IMR-90 (cell line): ENCODE results near the gene PAN3. TPM values are rescaled to one million over a fixed set of nuclear protein-coding genes. Genes with fewer than 3 reads are reported as not detected.

Experiments used
- ATAC-seq: fragments of 200-7000 bp; cut with Tn5 transposase; 2 replicates; pipeline ENCODE4 v1.9.1; 2020; ENCODE audit warnings: low read depth, mild to moderate bottlenecking, moderate library complexity
- BruUV-seq: library from RNA; stranded (reverse); fragments of 400-500 nt; replicated peaks from 2 replicates; lab custom pipeline; 2021; lab: Mats Ljungman, UMichigan
- CTCF ChIA-PET: fragments of 300-600 bp; formaldehyde crosslinking; extraction: SDS; loops from one replicate; lab custom pipeline; 2021; ENCODE audit warnings: antibody characterized with exemption; lab: Yijun Ruan, JAX
- POLR2A ChIA-PET: fragments of 300-600 bp; sonication (Branson Sonifier 250); formaldehyde crosslinking; loops from one replicate; lab custom pipeline; 2022; ENCODE audit warnings: antibody characterized with exemption; ENCODE audit not compliant: unreplicated experiment; lab: Charles Lee
- DNase-seq: peaks from one replicate; pipeline ENCODE4 v3.0.0; 2013
- H2AFZ ChIP-seq: replicated peaks from 2 replicates; pipeline ENCODE3; 2013; ENCODE audit warnings: low read length, mild to moderate bottlenecking; ENCODE audit not compliant: poor library complexity
- H2AK5ac ChIP-seq: 2 replicates; pipeline ENCODE4 v1.6.1; 2013; ENCODE audit warnings: low read depth, low read length, inconsistent platforms
- H2AK9ac ChIP-seq: replicated peaks from 2 replicates; pipeline ENCODE3; 2013; ENCODE audit warnings: mild to moderate bottlenecking, low read depth, low read length, moderate library complexity; ENCODE audit not compliant: poor library complexity
- H2BK120ac ChIP-seq: 2 replicates; pipeline ENCODE4 v1.6.1; 2013; ENCODE audit warnings: low read depth, low read length, inconsistent platforms
- H2BK15ac ChIP-seq: 3 replicates; pipeline ENCODE4 v1.6.1; 2013; ENCODE audit warnings: low read depth, low read length, inconsistent platforms
- H2BK20ac ChIP-seq: 2 replicates; pipeline ENCODE4 v1.6.1; 2013; ENCODE audit warnings: low read depth, mild to moderate bottlenecking, inconsistent platforms, low read length, moderate library complexity
- H2BK5ac ChIP-seq: 2 replicates; pipeline ENCODE4 v1.6.1; 2013; ENCODE audit warnings: mild to moderate bottlenecking, low read depth, low read length, inconsistent platforms; ENCODE audit not compliant: poor library complexity, severe bottlenecking
- H3K14ac ChIP-seq: replicated peaks from 2 replicates; pipeline ENCODE4 v1.6.1; 2013; ENCODE audit warnings: low read depth, low read length, inconsistent platforms
- H3K18ac ChIP-seq: 2 replicates; pipeline ENCODE4 v1.6.1; 2013; ENCODE audit warnings: low read depth, low read length, control low read depth
- H3K23ac ChIP-seq: 2 replicates; pipeline ENCODE4 v1.6.1; 2013; ENCODE audit warnings: low read depth, low read length, inconsistent platforms
- H3K27ac ChIP-seq: 2 replicates; pipeline ENCODE4 v1.5.1; 2013; ENCODE audit warnings: mild to moderate bottlenecking, control low read depth, low read length; ENCODE audit not compliant: insufficient read depth
- H3K27me3 ChIP-seq: 2 replicates; pipeline ENCODE4 v1.6.1; 2013; ENCODE audit warnings: low read length; ENCODE audit not compliant: control insufficient read depth, insufficient read depth
- H3K36me3 ChIP-seq: 2 replicates; pipeline ENCODE4 v1.6.1; 2013; ENCODE audit warnings: low read length, mixed read lengths; ENCODE audit not compliant: control insufficient read depth, insufficient read depth
- H3K4ac ChIP-seq: 2 replicates; pipeline ENCODE4 v1.6.1; 2013; ENCODE audit warnings: low read depth, low read length, inconsistent platforms
- H3K4me1 ChIP-seq: 2 replicates; pipeline ENCODE4 v1.6.1; 2013; ENCODE audit warnings: low read length, mixed read lengths; ENCODE audit not compliant: control insufficient read depth, insufficient read depth
- H3K4me2 ChIP-seq: 2 replicates; pipeline ENCODE4 v1.6.1; 2013; ENCODE audit warnings: low read depth, mild to moderate bottlenecking, control low read depth, low read length, moderate library complexity
- H3K4me3 ChIP-seq: 2 replicates; pipeline ENCODE4 v1.5.1; 2013; ENCODE audit warnings: low read depth, mild to moderate bottlenecking, control low read depth, low read length, moderate library complexity; ENCODE audit not compliant: insufficient read depth
- H3K56ac ChIP-seq: 2 replicates; pipeline ENCODE4 v1.6.1; 2013; ENCODE audit warnings: low read length, inconsistent platforms; ENCODE audit not compliant: insufficient read depth; ENCODE audit errors: extremely low read depth
- H3K79me1 ChIP-seq, 2 experiments: 2 replicates each; pipeline ENCODE4 v1.6.1; 2013; ENCODE audit warnings: low read length in 2 of 2, inconsistent platforms in 1 of 2, low read depth in 1 of 2
- H3K9ac ChIP-seq: 2 replicates; pipeline ENCODE4 v1.6.1; 2013; ENCODE audit warnings: low read depth, low read length, control low read depth
- H3K9me1 ChIP-seq: 2 replicates; pipeline ENCODE4 v1.6.1; 2013; ENCODE audit warnings: low read length, inconsistent platforms; ENCODE audit not compliant: insufficient read depth
- H3K9me3 ChIP-seq: 2 replicates; pipeline ENCODE4 v1.6.1; 2013; ENCODE audit warnings: low read length; ENCODE audit not compliant: control insufficient read depth, insufficient read depth
- H4K20me1 ChIP-seq: 2 replicates; pipeline ENCODE4 v1.6.1; 2013; ENCODE audit warnings: low read length, inconsistent platforms; ENCODE audit not compliant: insufficient read depth
- H4K5ac ChIP-seq: 2 replicates; pipeline ENCODE4 v1.6.1; 2013; ENCODE audit warnings: mild to moderate bottlenecking, low read depth, low read length, control low read depth
- H4K8ac ChIP-seq, 2 experiments: 2 replicates each; pipeline ENCODE4 v1.6.1; 2013; ENCODE audit warnings: low read depth in 2 of 2, low read length in 2 of 2, control low read depth in 1 of 2, inconsistent platforms in 1 of 2
- H4K91ac ChIP-seq: 2 replicates; pipeline ENCODE4 v1.6.1; 2013; ENCODE audit warnings: low read depth, low read length, inconsistent platforms; ENCODE audit not compliant: insufficient read depth
- MAFK ChIP-seq: IDR thresholded peaks from 2 replicates; pipeline ENCODE4 v1.6.1; 2012; ENCODE audit warnings: low read depth, low read length, improper control_type of control experiment
- RAD21 ChIP-seq: IDR thresholded peaks from 2 replicates; pipeline ENCODE4 v1.6.1; 2012; ENCODE audit warnings: low read length, improper control_type of control experiment
- RCOR1 ChIP-seq: IDR thresholded peaks from 2 replicates; pipeline ENCODE4 v1.6.1; 2012; ENCODE audit warnings: mild to moderate bottlenecking, low read length, improper control_type of control experiment; ENCODE audit not compliant: insufficient replicate concordance
- RFX5 ChIP-seq: IDR thresholded peaks from 2 replicates; pipeline ENCODE4 v1.8.0; 2012; ENCODE audit warnings: low read depth, mild to moderate bottlenecking, low read length, moderate library complexity
- SMC3 ChIP-seq: fragments of 150-350 bp; IDR thresholded peaks from 2 replicates; pipeline ENCODE4 v1.6.1; 2016; ENCODE audit warnings: low read depth, mild to moderate bottlenecking, antibody characterized with exemption, low read length, moderate library complexity
- WGBS, 2 experiments: methylation state at CpG; one replicate each; pipeline versions ENCODE4 v1.1.5 to v1.1.7; 2013; ENCODE audit warnings: missing lambda C conversion rate in 2 of 2; ENCODE audit not compliant: insufficient read length in 1 of 2; ENCODE audit errors: extremely low coverage in 2 of 2; 5-methylcytosine and 5-hydroxymethylcytosine counted together
- dilution Hi-C: fragments of 300-500 bp; cut with HindIII; formaldehyde crosslinking; loops from one replicate; pipeline ENCODE4 v1.14.3; 2018; ENCODE audit warnings: low sequenced_read_pairs; ENCODE audit not compliant: unreplicated experiment
- in situ Hi-C: fragments of 300-500 bp; cut with MboI; formaldehyde crosslinking; loops from 3 replicates; pipeline ENCODE4 v1.14.3; 2019; ENCODE audit warnings: low sequenced_read_pairs, inconsistent platforms, mixed read lengths
- intact Hi-C: fragments of 100-400 bp; cut with micrococcal nuclease; formaldehyde crosslinking; loops from 2 replicates; pipeline ENCODE4 v1.10.0; 2022
- polyA plus RNA-seq, 3 experiments: library from polyadenylated mRNA; depleted of rRNA; stranded (reverse); fragments of >200 nt; gene quantifications; 2 replicates each; pipeline ENCODE4 v1.2.3, GENCODE V29; 2012; ENCODE audit warnings: low replicate concordance in 1 of 3
- total RNA-seq: library from RNA; depleted of rRNA; stranded (reverse); fragments of >200 nt; gene quantifications from 2 replicates; pipeline ENCODE4 v1.2.3, GENCODE V29; 2012
- TF ChIP-seq, protein P1 (sequence below): conservative IDR thresholded peaks from 2 replicates; pipeline ENCODE4 v1.5.1; 2012; ENCODE audit warnings: mild to moderate bottlenecking, low read depth, low read length, improper control_type of control experiment

PAN3 gene
- total and polyA plus RNA-seq, 2 of the 4 experiments (the other 2 are of a cell fraction), result 6.6 to 15.1 TPM

- no peak overlapping the region for H4K91ac ChIP-seq
- H2BK15ac ChIP-seq, result no peak overlapping the region
- no peak overlapping the region for H3K14ac ChIP-seq
- no peak overlapping the region for H2AK5ac ChIP-seq
- no peak overlapping the region for H2BK5ac ChIP-seq
- POLR2A ChIA-PET, result no interaction called here
- CTCF ChIA-PET, result no interaction called here
- dilution Hi-C loops (no loop called here), intact Hi-C loops (no loop called here), in situ Hi-C loops (no loop called here)
- H3K9me1 ChIP-seq, result no peaks in the 10 kb centered on the region
- no peak overlapping the region for H3K4me3 ChIP-seq
- no peak overlapping the region for H3K9ac ChIP-seq
- no peak overlapping the region for H3K27ac ChIP-seq
- no peak for DNase-seq
- no peak overlapping the region for H3K4me2 ChIP-seq
- no peaks in the 10 kb centered on the region for H3K79me1 ChIP-seq
- WGBS, 2 experiments, result no CpG with 5 or more reads among the region's 1 CpG
- no peak overlapping the region for H4K8ac ChIP-seq
- no peaks in the 10 kb centered on the region for H3K36me3 ChIP-seq
- no peaks in the 10 kb centered on the region for H4K20me1 ChIP-seq
- BruUV-seq, result no TSS peak
- no peaks in the 10 kb centered on the region for H3K4me1 ChIP-seq
- H3K4ac ChIP-seq, result no peak overlapping the region
- peaks cover 14% of the 10 kb centered on the region for H3K27me3 ChIP-seq
- no peak for ATAC-seq
- no peak overlapping the region for H3K18ac ChIP-seq
- TF ChIP-seq, protein P1, sequence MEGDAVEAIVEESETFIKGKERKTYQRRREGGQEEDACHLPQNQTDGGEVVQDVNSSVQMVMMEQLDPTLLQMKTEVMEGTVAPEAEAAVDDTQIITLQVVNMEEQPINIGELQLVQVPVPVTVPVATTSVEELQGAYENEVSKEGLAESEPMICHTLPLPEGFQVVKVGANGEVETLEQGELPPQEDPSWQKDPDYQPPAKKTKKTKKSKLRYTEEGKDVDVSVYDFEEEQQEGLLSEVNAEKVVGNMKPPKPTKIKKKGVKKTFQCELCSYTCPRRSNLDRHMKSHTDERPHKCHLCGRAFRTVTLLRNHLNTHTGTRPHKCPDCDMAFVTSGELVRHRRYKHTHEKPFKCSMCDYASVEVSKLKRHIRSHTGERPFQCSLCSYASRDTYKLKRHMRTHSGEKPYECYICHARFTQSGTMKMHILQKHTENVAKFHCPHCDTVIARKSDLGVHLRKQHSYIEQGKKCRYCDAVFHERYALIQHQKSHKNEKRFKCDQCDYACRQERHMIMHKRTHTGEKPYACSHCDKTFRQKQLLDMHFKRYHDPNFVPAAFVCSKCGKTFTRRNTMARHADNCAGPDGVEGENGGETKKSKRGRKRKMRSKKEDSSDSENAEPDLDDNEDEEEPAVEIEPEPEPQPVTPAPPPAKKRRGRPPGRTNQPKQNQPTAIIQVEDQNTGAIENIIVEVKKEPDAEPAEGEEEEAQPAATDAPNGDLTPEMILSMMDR, result no peak
- no peak for TF ChIP-seq MAFK
- no peak for TF ChIP-seq RCOR1
- no peak for TF ChIP-seq SMC3
- TF ChIP-seq RAD21, result no peak
- no peak for TF ChIP-seq RFX5
- no peak overlapping the region for H2AK9ac ChIP-seq
- no peak overlapping the region for H2BK20ac ChIP-seq
- H2AFZ ChIP-seq, result no peak overlapping the region
- no peak overlapping the region for H3K23ac ChIP-seq
- no peak overlapping the region for H2BK120ac ChIP-seq
- no peak overlapping the region for H3K56ac ChIP-seq
- H4K5ac ChIP-seq, result no peak overlapping the region
- no peaks in the 10 kb centered on the region for H3K9me3 ChIP-seq
These were observed 31.4 kb upstream of the PAN3 start for GRCh38 chr13:28106976-28107375.
